Measurements from ENCODE around the gene MC1R. TPM values are rescaled to one million over a fixed set of nuclear protein-coding genes. Genes with fewer than 3 reads are reported as not detected.

Gene MC1R
- total RNA-seq, 3 donors from 2014 or later (not counting 1 experiment from before 2014, with no cell fraction given), result 12.3 to 22.2 (median 13.7) TPM

DNA sequence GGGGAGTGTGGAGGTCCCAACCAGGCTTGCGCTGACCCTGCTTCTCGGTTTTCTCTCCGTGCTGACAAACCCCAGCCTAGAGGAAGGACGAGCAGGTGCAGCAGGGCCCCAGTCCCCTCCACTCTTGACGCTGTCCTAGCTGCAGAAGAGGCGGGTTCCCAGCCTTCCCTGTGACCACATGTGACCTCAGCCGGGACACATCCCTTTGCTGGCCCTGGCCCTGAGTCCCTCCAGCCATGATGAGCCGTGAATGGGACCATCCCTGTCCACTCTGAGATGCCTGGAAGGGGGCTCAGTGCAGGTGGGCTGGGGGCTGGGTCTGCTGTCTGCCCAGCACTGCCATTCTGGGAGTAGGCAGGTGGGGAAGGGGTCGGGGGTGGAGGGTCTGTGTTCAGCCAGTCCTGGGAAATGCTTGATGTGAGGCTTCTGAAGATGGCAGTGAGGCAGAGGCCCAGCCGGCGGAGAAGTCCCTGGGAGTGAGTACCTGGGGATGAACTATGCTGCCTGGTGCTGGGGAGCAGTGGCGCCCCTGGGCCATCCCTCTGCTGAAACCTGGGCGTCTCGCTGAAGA lies 2.6 kb downstream of the MC1R start:
- H3K27me3 Mint-ChIP-seq (ENCODE audit: low read depth in 2 of 2), result peaks cover 11 to 28% of the 10 kb centered on the region in 2 donors
- DNase-seq, result peak in 1 of 2 donors; percentile 29
- no peak overlapping the region for H3K27ac Mint-ChIP-seq
- no peaks in the 10 kb centered on the region for H3K36me3 ChIP-seq (ENCODE audit: control insufficient read depth, insufficient read depth, low read length)
- H3K27ac ChIP-seq (ENCODE audit: low read length), result no peak overlapping the region
- WGBS (ENCODE audit: insufficient coverage), result 37% methylated on average over 14 of the region's 14 CpGs
- H3K4me1 Mint-ChIP-seq, result peaks cover 21 to 28% of the 10 kb centered on the region in 2 donors
- no peak overlapping the region for H3K4me3 Mint-ChIP-seq
- H3K9me3 Mint-ChIP-seq, result no peaks in the 10 kb centered on the region
- no peaks in the 10 kb centered on the region for H3K36me3 Mint-ChIP-seq
- H3K9me3 ChIP-seq (ENCODE audit: control insufficient read depth, insufficient read depth, low read length), result no peaks in the 10 kb centered on the region
- TF ChIP-seq, protein P1, sequence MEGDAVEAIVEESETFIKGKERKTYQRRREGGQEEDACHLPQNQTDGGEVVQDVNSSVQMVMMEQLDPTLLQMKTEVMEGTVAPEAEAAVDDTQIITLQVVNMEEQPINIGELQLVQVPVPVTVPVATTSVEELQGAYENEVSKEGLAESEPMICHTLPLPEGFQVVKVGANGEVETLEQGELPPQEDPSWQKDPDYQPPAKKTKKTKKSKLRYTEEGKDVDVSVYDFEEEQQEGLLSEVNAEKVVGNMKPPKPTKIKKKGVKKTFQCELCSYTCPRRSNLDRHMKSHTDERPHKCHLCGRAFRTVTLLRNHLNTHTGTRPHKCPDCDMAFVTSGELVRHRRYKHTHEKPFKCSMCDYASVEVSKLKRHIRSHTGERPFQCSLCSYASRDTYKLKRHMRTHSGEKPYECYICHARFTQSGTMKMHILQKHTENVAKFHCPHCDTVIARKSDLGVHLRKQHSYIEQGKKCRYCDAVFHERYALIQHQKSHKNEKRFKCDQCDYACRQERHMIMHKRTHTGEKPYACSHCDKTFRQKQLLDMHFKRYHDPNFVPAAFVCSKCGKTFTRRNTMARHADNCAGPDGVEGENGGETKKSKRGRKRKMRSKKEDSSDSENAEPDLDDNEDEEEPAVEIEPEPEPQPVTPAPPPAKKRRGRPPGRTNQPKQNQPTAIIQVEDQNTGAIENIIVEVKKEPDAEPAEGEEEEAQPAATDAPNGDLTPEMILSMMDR (IDR thresholded peaks at IDR 0.05), result no peak
- H3K4me3 ChIP-seq (ENCODE audit: low read length), result no peak overlapping the region
- no peak for ATAC-seq
- H3K27me3 ChIP-seq (ENCODE audit: control insufficient read depth, insufficient read depth, low read length), result peaks cover 64% of the 10 kb centered on the region
- H3K4me1 ChIP-seq (ENCODE audit: control insufficient read depth, insufficient read depth, low read length), result peaks cover 73% of the 10 kb centered on the region
- intact Hi-C loops (cut with micrococcal nuclease), result no loop called here

GRCh38 chr16:89921702-89922476 lies 3.2 kb downstream of the MC1R start:
- TF ChIP-seq, protein P1 (IDR thresholded peaks at IDR 0.05), result no peak
- Mint-ChIP-seq H3K4me1 (peaks cover 21 to 33% of the 10 kb centered on the region in 2 donors), H3K4me3 (peak overlapping the region; percentile 40), H3K9me3 (no peaks in the 10 kb centered on the region), H3K27me3 (ENCODE audit: low read depth in 2 of 2) (peaks cover 11 to 28% of the 10 kb centered on the region in 2 donors), H3K27ac (no peak overlapping the region), H3K36me3 (no peaks in the 10 kb centered on the region)
- ATAC-seq (no peak), DNase-seq (peak in 1 of 2 donors; percentile 35)
- H3K4me3 ChIP-seq (ENCODE audit: low read length), result no peak overlapping the region
- no peaks in the 10 kb centered on the region for H3K36me3 ChIP-seq (ENCODE audit: control insufficient read depth, insufficient read depth, low read length)
- H3K27me3 ChIP-seq (ENCODE audit: control insufficient read depth, insufficient read depth, low read length), result peaks cover 68% of the 10 kb centered on the region
- H3K9me3 ChIP-seq (ENCODE audit: control insufficient read depth, insufficient read depth, low read length), result no peaks in the 10 kb centered on the region
- peaks cover 73% of the 10 kb centered on the region for H3K4me1 ChIP-seq (ENCODE audit: control insufficient read depth, insufficient read depth, low read length)
- WGBS (ENCODE audit: insufficient coverage), result 9% methylated on average over 22 of the region's 22 CpGs
- H3K27ac ChIP-seq (ENCODE audit: low read length), result no peak overlapping the region
- intact Hi-C loops (cut with micrococcal nuclease), result no loop called here

GRCh38 chr16:89922477-89922883 lies 3.8 kb downstream of the MC1R start:
- H3K4me3 Mint-ChIP-seq, result peak overlapping the region; percentile 40
- WGBS (ENCODE audit: insufficient coverage), result under 1% methylated on average over 31 of the region's 31 CpGs
- H3K4me1 Mint-ChIP-seq, result peaks cover 21 to 33% of the 10 kb centered on the region in 2 donors
- H3K36me3 Mint-ChIP-seq, result no peaks in the 10 kb centered on the region
- intact Hi-C loops (cut with micrococcal nuclease), result no loop called here
- Histone ChIP-seq H3K27me3 (ENCODE audit: control insufficient read depth, insufficient read depth, low read length) (peaks cover 74% of the 10 kb centered on the region), H3K4me1 (ENCODE audit: control insufficient read depth, insufficient read depth, low read length) (peaks cover 67% of the 10 kb centered on the region), H3K4me3 (ENCODE audit: low read length) (peak overlapping the region; percentile 11), H3K9me3 (ENCODE audit: control insufficient read depth, insufficient read depth, low read length) (no peaks in the 10 kb centered on the region), H3K27ac (ENCODE audit: low read length) (no peak overlapping the region), H3K36me3 (ENCODE audit: control insufficient read depth, insufficient read depth, low read length) (no peaks in the 10 kb centered on the region)
- ATAC-seq (peak in 1 of 3 donors; percentile 12), DNase-seq (peak in 1 of 2 donors; percentile 39)
- TF ChIP-seq, protein P1 (IDR thresholded peaks at IDR 0.05), result no peak
- H3K27ac Mint-ChIP-seq, result no peak overlapping the region
- H3K9me3 Mint-ChIP-seq, result no peaks in the 10 kb centered on the region
- H3K27me3 Mint-ChIP-seq (ENCODE audit: low read depth in 2 of 2), result peaks cover 11 to 30% of the 10 kb centered on the region in 2 donors

Data from natural killer cell (primary cell).